K562 (cell line): ENCODE data around the gene NFATC3. TPM values are rescaled to one million over a fixed set of nuclear protein-coding genes. Genes with fewer than 3 reads are reported as not detected.

Experiments used
- ELF1 ChIP-seq: fragments of 200-800 bp; sonication (Bioruptor generic); IDR thresholded peaks from 2 replicates; pipeline ENCODE4 v1.6.1; 2016; ENCODE audit warnings: missing genetic modification characterization, missing compliant biosample characterization
- ETS2 ChIP-seq: IDR thresholded peaks from 2 replicates; pipeline ENCODE4 v1.6.1; 2016; ENCODE audit warnings: borderline replicate concordance, missing genetic modification characterization, mild to moderate bottlenecking, moderate library complexity, missing compliant biosample characterization; ENCODE audit not compliant: poor library complexity, severe bottlenecking
- NFIC ChIP-seq: fragments of 450-650 bp; IDR thresholded peaks from 2 replicates; pipeline ENCODE4 v1.6.1; 2017; ENCODE audit warnings: mild to moderate bottlenecking, inconsistent platforms
- SREBF1 ChIP-seq: fragments of 150-350 bp; IDR thresholded peaks from 2 replicates; pipeline ENCODE4 v1.6.1; 2014; ENCODE audit warnings: antibody characterized with exemption, low read depth, low read length, borderline replicate concordance
- TSC22D4 ChIP-seq: fragments of 450-650 bp; IDR thresholded peaks from 2 replicates; pipeline ENCODE4 v1.6.1; 2016; ENCODE audit warnings: missing genetic modification characterization, missing biosample characterization, control low read depth
- polyA plus RNA-seq, 8 experiments: library from polyadenylated mRNA; depleted of rRNA in 4 of 8; stranded (reverse) in 5 of 8; unstranded in 3 of 8; fragments of >200 nt; fragmentation: Nextera tagmentation in 2 of 8; fragmentation: Illumina TruSeq in 1 of 8; extraction: Ambion mirVana in 2 of 8; extraction: Trizol in 1 of 8; gene quantifications; 2 replicates each; pipeline versions ENCODE4 v1.2.1 to v1.2.3, GENCODE V29; 2011 to 2014; ENCODE audit warnings: inconsistent platforms in 1 of 8, missing spikeins in 1 of 8
- total RNA-seq, 7 experiments: library from RNA; depleted of rRNA in 6 of 7; stranded (reverse); fragments of >200 nt in 6 of 7; fragmentation: Illumina TruSeq in 2 of 7; extraction: Trizol in 2 of 7; gene quantifications; 2 replicates each; pipeline versions ENCODE4 v1.2.1 to v1.2.3, GENCODE V29; 2011 to 2021; ENCODE audit warnings: low replicate concordance in 1 of 7
- TF ChIP-seq, protein P1 (sequence below), 2 experiments: fragments of 150-350 bp in 1 of 2; IDR thresholded peaks; 2 replicates each; pipeline ENCODE4 v1.6.1; 2012 to 2016; ENCODE audit warnings: low read depth in 2 of 2, low read length in 2 of 2, mild to moderate bottlenecking in 1 of 2, moderate library complexity in 1 of 2
- TF ChIP-seq, protein P2 (sequence below): conservative IDR thresholded peaks from 2 replicates; pipeline ENCODE4 v1.6.1; 2011; ENCODE audit warnings: low read depth, mild to moderate bottlenecking, low read length; ENCODE audit not compliant: control insufficient read depth
- TF ChIP-seq, protein P3 (sequence below): fragments of 450-650 bp; IDR thresholded peaks from 2 replicates; pipeline ENCODE4 v1.6.1; 2016; ENCODE audit warnings: mild to moderate bottlenecking, moderate library complexity

Gene NFATC3
- total and polyA plus RNA-seq, 9 of the 15 experiments (the other 6 are each of a cell fraction or from before 2014, with no cell fraction given): 15.7 to 98.4 (median 59.4) TPM

DNA sequence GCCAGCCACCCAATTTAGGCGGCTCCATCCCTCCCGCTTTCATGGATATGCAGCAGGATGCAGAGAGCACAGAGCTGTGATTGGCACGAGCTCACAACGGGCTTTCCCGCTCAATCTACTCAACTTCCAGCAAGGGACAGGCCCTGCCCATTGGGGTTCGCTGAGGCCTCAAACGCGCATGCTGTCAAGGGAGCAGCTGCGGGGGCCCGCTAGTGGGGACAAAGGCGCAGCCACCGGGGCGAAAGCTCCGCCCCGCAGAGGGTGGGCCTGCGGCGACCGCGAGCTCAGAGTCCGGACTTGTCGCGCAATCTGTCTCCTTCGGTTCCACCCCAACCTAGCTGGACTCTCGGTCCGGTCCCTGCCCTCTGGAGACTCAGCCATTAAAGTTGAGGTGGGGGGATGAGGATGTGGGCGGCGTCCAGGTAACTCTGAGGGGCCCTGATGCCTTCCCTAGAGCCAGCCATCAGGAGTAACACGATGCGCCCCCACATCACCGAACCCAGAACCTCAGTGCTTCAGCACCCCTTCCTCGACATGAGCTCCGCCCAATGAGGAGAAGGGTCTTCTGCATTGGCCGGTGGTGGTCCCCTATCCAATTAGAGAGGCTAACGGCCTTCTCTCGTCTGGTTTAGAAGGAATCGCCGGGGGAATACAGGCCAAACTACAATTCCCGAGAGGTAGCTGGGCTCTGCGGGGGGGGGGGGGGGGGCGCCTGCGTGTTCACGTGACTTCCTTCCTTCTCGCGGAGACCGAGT is 489 bp upstream of the NFATC3 start (continued):
- TF ChIP-seq, protein P1, sequence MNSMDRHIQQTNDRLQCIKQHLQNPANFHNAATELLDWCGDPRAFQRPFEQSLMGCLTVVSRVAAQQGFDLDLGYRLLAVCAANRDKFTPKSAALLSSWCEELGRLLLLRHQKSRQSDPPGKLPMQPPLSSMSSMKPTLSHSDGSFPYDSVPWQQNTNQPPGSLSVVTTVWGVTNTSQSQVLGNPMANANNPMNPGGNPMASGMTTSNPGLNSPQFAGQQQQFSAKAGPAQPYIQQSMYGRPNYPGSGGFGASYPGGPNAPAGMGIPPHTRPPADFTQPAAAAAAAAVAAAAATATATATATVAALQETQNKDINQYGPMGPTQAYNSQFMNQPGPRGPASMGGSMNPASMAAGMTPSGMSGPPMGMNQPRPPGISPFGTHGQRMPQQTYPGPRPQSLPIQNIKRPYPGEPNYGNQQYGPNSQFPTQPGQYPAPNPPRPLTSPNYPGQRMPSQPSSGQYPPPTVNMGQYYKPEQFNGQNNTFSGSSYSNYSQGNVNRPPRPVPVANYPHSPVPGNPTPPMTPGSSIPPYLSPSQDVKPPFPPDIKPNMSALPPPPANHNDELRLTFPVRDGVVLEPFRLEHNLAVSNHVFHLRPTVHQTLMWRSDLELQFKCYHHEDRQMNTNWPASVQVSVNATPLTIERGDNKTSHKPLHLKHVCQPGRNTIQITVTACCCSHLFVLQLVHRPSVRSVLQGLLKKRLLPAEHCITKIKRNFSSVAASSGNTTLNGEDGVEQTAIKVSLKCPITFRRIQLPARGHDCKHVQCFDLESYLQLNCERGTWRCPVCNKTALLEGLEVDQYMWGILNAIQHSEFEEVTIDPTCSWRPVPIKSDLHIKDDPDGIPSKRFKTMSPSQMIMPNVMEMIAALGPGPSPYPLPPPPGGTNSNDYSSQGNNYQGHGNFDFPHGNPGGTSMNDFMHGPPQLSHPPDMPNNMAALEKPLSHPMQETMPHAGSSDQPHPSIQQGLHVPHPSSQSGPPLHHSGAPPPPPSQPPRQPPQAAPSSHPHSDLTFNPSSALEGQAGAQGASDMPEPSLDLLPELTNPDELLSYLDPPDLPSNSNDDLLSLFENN (IDR thresholded peaks at IDR 0.05; ENCODE audit: low read depth in 2 of 2, low read length in 2 of 2): peak in 1 of 2 experiments; percentile 30; a peak in 1 of 4 replicates
- TF ChIP-seq NFIC (no peak), ETS2 (tag) (no peak), ELF1 (tag) (no peak), TSC22D4 (tag) (no peak), SREBF1 (0 out of 2 replicates have a peak, but pooled peaks have one; percentile 24)
- TF ChIP-seq, protein P2, sequence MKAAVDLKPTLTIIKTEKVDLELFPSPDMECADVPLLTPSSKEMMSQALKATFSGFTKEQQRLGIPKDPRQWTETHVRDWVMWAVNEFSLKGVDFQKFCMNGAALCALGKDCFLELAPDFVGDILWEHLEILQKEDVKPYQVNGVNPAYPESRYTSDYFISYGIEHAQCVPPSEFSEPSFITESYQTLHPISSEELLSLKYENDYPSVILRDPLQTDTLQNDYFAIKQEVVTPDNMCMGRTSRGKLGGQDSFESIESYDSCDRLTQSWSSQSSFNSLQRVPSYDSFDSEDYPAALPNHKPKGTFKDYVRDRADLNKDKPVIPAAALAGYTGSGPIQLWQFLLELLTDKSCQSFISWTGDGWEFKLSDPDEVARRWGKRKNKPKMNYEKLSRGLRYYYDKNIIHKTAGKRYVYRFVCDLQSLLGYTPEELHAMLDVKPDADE: peak; percentile 68
- TF ChIP-seq, protein P3, sequence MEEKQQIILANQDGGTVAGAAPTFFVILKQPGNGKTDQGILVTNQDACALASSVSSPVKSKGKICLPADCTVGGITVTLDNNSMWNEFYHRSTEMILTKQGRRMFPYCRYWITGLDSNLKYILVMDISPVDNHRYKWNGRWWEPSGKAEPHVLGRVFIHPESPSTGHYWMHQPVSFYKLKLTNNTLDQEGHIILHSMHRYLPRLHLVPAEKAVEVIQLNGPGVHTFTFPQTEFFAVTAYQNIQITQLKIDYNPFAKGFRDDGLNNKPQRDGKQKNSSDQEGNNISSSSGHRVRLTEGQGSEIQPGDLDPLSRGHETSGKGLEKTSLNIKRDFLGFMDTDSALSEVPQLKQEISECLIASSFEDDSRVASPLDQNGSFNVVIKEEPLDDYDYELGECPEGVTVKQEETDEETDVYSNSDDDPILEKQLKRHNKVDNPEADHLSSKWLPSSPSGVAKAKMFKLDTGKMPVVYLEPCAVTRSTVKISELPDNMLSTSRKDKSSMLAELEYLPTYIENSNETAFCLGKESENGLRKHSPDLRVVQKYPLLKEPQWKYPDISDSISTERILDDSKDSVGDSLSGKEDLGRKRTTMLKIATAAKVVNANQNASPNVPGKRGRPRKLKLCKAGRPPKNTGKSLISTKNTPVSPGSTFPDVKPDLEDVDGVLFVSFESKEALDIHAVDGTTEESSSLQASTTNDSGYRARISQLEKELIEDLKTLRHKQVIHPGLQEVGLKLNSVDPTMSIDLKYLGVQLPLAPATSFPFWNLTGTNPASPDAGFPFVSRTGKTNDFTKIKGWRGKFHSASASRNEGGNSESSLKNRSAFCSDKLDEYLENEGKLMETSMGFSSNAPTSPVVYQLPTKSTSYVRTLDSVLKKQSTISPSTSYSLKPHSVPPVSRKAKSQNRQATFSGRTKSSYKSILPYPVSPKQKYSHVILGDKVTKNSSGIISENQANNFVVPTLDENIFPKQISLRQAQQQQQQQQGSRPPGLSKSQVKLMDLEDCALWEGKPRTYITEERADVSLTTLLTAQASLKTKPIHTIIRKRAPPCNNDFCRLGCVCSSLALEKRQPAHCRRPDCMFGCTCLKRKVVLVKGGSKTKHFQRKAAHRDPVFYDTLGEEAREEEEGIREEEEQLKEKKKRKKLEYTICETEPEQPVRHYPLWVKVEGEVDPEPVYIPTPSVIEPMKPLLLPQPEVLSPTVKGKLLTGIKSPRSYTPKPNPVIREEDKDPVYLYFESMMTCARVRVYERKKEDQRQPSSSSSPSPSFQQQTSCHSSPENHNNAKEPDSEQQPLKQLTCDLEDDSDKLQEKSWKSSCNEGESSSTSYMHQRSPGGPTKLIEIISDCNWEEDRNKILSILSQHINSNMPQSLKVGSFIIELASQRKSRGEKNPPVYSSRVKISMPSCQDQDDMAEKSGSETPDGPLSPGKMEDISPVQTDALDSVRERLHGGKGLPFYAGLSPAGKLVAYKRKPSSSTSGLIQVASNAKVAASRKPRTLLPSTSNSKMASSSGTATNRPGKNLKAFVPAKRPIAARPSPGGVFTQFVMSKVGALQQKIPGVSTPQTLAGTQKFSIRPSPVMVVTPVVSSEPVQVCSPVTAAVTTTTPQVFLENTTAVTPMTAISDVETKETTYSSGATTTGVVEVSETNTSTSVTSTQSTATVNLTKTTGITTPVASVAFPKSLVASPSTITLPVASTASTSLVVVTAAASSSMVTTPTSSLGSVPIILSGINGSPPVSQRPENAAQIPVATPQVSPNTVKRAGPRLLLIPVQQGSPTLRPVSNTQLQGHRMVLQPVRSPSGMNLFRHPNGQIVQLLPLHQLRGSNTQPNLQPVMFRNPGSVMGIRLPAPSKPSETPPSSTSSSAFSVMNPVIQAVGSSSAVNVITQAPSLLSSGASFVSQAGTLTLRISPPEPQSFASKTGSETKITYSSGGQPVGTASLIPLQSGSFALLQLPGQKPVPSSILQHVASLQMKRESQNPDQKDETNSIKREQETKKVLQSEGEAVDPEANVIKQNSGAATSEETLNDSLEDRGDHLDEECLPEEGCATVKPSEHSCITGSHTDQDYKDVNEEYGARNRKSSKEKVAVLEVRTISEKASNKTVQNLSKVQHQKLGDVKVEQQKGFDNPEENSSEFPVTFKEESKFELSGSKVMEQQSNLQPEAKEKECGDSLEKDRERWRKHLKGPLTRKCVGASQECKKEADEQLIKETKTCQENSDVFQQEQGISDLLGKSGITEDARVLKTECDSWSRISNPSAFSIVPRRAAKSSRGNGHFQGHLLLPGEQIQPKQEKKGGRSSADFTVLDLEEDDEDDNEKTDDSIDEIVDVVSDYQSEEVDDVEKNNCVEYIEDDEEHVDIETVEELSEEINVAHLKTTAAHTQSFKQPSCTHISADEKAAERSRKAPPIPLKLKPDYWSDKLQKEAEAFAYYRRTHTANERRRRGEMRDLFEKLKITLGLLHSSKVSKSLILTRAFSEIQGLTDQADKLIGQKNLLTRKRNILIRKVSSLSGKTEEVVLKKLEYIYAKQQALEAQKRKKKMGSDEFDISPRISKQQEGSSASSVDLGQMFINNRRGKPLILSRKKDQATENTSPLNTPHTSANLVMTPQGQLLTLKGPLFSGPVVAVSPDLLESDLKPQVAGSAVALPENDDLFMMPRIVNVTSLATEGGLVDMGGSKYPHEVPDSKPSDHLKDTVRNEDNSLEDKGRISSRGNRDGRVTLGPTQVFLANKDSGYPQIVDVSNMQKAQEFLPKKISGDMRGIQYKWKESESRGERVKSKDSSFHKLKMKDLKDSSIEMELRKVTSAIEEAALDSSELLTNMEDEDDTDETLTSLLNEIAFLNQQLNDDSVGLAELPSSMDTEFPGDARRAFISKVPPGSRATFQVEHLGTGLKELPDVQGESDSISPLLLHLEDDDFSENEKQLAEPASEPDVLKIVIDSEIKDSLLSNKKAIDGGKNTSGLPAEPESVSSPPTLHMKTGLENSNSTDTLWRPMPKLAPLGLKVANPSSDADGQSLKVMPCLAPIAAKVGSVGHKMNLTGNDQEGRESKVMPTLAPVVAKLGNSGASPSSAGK: peak; percentile 99
